ENCODE results near the gene THBS4.

DNA sequence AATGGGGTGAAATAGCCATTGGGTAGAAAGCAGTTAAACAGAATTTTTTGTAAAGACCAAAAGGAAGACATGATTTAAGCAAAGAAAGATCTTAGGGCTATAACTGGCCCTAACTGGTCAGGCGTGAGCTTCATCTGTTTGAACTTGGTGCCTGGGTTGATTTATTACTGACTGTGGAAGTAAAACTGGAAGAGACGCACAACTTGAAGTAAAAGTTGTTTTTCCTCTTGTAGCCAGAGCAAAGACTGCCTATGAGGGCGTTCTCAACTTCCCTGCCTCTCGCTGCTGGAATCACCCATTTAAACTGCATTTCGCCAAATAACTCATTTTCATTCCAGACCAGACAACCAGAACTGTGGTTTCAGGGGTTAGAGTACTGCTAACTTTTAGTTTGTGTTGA lies 1.5 kb downstream of the THBS4 start:
- TF ChIP-seq EZH2 (IDR thresholded peaks at IDR 0.05; ENCODE audit: insufficient read depth, poor library complexity, severe bottlenecking) = no peak
- TF ChIP-seq EZH2phosphoT487 (IDR thresholded peaks at IDR 0.05; ENCODE audit: insufficient read depth, low read depth) = no peak
